ENCODE data around the gene OR2T35. TPM values are rescaled to one million over a fixed set of nuclear protein-coding genes. Genes with fewer than 3 reads are reported as not detected.
"Not testable (repeated sequence)": the region's sequence is repeated elsewhere in the genome, so short reads cannot be mapped to it uniquely, and the experiment has no call there.

The OR2T35 gene
- total RNA-seq, 2 donors from 2014 or later = not detected

DNA sequence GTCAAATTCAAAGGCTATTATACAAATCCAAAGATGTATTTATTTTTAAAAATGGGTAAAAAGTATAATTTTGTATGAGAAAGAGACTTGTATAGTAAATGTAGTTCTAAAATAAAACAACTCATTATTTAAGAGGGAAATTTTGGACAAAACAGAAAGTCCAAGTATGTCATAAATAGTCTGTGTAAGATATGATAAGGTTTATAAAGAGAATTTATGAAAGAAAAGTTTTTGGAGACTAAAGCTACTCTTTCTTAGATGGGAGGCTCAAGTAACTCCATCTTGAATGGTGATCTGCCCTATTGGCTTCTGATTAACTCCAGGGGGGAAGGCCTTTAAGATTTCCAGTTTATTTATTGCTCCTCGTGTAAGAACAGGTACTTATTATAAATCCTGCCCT is 24.9 kb upstream of the OR2T35 start:
- DNase-seq (ENCODE audit: low spot score) = no peak
- no peak overlapping the region for H3K27ac ChIP-seq
- H3K4me1 ChIP-seq (replicated peaks) = no peaks in the 10 kb centered on the region
- intact Hi-C loops (cut with DNase I) = no loop called here
- H3K9me3 ChIP-seq = no peaks in the 10 kb centered on the region
- WGBS = 70% methylated on average over 1 of the region's 1 CpG
- H3K4me3 ChIP-seq = no peak overlapping the region
- H3K36me3 ChIP-seq = no peaks in the 10 kb centered on the region
- TF ChIP-seq, protein P1, sequence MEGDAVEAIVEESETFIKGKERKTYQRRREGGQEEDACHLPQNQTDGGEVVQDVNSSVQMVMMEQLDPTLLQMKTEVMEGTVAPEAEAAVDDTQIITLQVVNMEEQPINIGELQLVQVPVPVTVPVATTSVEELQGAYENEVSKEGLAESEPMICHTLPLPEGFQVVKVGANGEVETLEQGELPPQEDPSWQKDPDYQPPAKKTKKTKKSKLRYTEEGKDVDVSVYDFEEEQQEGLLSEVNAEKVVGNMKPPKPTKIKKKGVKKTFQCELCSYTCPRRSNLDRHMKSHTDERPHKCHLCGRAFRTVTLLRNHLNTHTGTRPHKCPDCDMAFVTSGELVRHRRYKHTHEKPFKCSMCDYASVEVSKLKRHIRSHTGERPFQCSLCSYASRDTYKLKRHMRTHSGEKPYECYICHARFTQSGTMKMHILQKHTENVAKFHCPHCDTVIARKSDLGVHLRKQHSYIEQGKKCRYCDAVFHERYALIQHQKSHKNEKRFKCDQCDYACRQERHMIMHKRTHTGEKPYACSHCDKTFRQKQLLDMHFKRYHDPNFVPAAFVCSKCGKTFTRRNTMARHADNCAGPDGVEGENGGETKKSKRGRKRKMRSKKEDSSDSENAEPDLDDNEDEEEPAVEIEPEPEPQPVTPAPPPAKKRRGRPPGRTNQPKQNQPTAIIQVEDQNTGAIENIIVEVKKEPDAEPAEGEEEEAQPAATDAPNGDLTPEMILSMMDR (IDR thresholded peaks at IDR 0.05) = no peak
- TF ChIP-seq POLR2A (IDR thresholded peaks at IDR 0.05) = no peak
- no peak for TF ChIP-seq POLR2AphosphoS5 (IDR thresholded peaks at IDR 0.05)
- no peaks in the 10 kb centered on the region for H3K27me3 ChIP-seq (replicated peaks; ENCODE audit: insufficient read depth)

- H3K9me3 ChIP-seq; H3K27me3 ChIP-seq (replicated peaks; ENCODE audit: insufficient read depth); H3K4me3 ChIP-seq; H3K4me1 ChIP-seq (replicated peaks); H3K36me3 ChIP-seq; intact Hi-C loops (cut with DNase I); DNase-seq (ENCODE audit: low spot score); H3K27ac ChIP-seq: not testable (repeated sequence)
- WGBS = 72% methylated on average over 5 of the region's 5 CpGs
Measured at GRCh38 chr1:248663453-248664328, 18.6 kb upstream of the OR2T35 start.

DNA sequence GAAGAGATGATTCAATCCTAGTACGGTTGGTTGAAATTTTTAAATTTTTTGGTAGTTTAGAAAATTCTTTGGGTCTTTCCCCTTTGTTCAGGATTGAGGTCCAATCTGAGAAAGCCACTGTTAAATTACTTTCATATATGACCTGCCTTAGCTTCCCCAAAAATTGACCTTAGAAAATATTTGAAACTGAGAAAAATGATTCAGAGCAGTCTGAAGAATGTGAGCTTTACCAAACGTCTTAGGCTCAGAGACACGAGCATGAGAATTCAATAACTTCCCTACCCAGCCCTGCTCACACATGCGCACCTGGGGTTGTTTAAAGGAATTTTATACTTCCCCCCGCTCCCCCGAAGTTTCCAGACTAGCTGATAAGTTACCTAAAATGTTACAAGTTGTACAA is 11.7 kb upstream of the OR2T35 start:
- H3K4me1 ChIP-seq (replicated peaks); H3K27ac ChIP-seq; H3K36me3 ChIP-seq; H3K9me3 ChIP-seq; intact Hi-C loops (cut with DNase I); DNase-seq (ENCODE audit: low spot score); H3K4me3 ChIP-seq; H3K27me3 ChIP-seq (replicated peaks; ENCODE audit: insufficient read depth): not testable (repeated sequence)
- WGBS = 85% methylated on average over 6 of the region's 6 CpGs

DNA sequence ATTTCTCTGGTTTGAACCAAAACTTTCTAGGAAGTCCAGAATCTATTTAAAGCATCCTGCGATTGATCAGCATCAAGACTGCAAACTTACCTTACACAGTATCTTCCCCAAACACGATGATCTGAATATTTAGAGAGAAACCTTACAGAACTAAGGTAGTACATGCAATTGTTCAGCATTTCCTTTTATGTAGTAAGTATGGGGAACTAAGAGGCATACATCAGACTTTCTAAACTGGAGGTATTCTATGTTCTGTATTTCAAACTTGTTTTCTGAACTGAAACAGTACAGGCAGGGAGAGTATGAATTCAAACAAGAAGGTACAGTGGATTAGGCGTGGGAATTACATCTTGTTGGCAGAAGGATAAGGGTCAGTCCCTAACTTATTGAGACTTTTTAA is 10.3 kb upstream of the OR2T35 start, which contains the start of gene OR2T27:
Gene OR2T27 (minus strand): TSS at position 175 of the 400 bp plus-strand sequence. CDS start 4,644 bp downstream, outside the sequence.
- H3K9me3 ChIP-seq; H3K4me3 ChIP-seq; H3K36me3 ChIP-seq; H3K27me3 ChIP-seq (replicated peaks; ENCODE audit: insufficient read depth); H3K4me1 ChIP-seq (replicated peaks); intact Hi-C loops (cut with DNase I); DNase-seq (ENCODE audit: low spot score); H3K27ac ChIP-seq: not testable (repeated sequence)
- 43% methylated on average over 1 of the region's 3 CpGs for WGBS

DNA sequence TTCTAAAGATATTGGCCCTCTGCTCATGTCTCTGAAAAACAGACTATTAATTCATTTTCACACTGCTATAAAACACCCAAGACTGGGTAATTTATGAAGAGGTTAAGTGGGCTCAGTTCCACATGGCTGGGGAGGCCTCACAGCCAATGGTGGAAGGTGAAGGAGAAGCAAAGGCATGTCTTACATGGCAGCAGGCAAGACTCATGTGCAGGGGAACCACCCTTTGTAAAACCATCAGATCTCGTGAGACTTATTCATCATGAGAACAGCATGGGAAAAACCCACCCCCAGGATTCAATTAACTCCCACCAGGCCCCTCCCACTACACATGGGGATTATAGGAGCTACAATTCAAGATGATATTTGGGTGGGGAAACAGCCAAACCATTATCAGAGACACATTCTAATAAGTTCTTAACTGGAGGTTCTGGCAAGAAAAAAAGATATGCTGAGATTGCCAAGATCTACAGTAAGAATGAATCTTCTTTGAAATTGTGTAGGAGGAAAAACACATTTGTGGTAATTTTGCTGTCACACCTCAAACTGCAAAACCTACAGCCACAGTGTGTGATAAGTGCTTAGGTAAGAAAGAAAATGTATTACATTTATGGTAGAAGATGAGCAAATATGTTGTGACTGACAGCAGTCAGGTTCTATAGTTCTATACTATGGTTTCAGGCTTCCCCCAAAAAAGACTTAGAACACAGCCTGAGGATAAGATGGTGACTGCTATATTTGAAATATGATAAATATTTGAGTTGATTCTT is 3.9 kb upstream of the OR2T35 start:
- intact Hi-C loops (cut with DNase I) = not testable (repeated sequence)

DNA sequence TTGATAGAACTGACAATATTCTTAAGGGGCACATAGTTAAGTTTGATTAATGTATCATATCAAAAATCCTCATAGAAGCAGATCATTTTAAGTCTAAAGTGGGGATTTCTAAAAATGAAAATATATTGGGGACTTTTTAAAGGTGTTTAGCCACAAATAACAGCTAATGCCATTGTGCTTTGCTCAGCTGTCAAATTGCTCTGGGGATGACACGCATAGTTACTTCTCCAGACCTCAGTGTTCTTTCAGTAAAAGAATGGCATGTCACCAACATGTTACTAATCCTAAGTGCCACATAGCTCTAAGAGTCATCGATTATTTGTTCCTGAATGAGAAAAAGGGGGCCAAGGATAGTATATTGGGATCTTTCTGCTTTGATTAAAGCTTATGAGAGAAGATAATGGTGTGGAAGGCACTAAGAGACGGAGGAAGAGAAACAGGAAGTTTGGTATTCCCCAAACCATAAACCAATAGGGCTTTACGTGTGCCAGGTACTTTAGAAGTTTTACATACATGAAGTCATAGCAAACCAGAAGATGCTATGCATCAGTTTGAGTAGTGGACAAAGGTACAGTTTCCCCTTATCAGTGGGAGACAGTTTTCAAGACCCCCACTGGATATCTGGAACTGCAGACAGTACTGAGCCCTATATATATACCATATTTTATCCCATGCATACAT is 2.0 kb downstream of the OR2T35 start:
- H3K4me1 ChIP-seq (replicated peaks); intact Hi-C loops (cut with DNase I); DNase-seq (ENCODE audit: low spot score); H3K9me3 ChIP-seq; H3K36me3 ChIP-seq; H3K4me3 ChIP-seq; H3K27me3 ChIP-seq (replicated peaks; ENCODE audit: insufficient read depth); H3K27ac ChIP-seq: not testable (repeated sequence)
- no CpG with 5 or more reads among the region's 4 CpGs for WGBS

More for the DNA sequence above, 3.9 kb upstream of the OR2T35 start:
- H3K27ac ChIP-seq; H3K4me3 ChIP-seq; H3K36me3 ChIP-seq; H3K9me3 ChIP-seq; H3K27me3 ChIP-seq (replicated peaks; ENCODE audit: insufficient read depth); H3K4me1 ChIP-seq (replicated peaks); DNase-seq (ENCODE audit: low spot score): not testable (repeated sequence)
- WGBS = no CpG with 5 or more reads among the region's 1 CpG

DNA sequence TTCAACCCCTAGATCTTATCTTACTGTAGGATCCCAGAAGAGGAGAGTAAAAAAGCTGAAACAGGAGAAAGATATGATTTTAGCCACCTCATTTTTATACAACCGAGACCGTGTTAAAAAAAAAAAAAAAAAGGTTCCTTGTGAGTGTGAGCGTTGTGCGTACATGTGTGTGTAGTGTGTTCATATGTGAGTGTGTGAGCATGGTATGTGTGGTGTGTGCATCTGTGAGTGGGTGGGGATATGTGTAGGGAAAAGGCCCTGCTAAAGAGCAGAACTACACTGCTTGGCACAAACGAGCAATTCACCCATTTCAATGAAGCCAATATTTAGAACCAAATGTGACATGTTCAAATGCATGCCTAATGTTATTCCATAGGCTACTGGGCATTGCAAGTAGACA is 3.5 kb downstream of the OR2T35 start:
- H3K9me3 ChIP-seq; intact Hi-C loops (cut with DNase I); H3K27ac ChIP-seq; H3K4me3 ChIP-seq; DNase-seq (ENCODE audit: low spot score); H3K27me3 ChIP-seq (replicated peaks; ENCODE audit: insufficient read depth); H3K4me1 ChIP-seq (replicated peaks); H3K36me3 ChIP-seq: not testable (repeated sequence)
- WGBS = 88% methylated on average over 3 of the region's 5 CpGs

- H3K4me3 ChIP-seq; H3K27ac ChIP-seq; H3K9me3 ChIP-seq; H3K36me3 ChIP-seq; H3K27me3 ChIP-seq (replicated peaks; ENCODE audit: insufficient read depth); intact Hi-C loops (cut with DNase I); H3K4me1 ChIP-seq (replicated peaks); DNase-seq (ENCODE audit: low spot score): not testable (repeated sequence)
- no CpG with 5 or more reads among the region's 3 CpGs for WGBS
Measured at GRCh38 chr1:248640906-248641305, 4.2 kb downstream of the OR2T35 start.

DNA sequence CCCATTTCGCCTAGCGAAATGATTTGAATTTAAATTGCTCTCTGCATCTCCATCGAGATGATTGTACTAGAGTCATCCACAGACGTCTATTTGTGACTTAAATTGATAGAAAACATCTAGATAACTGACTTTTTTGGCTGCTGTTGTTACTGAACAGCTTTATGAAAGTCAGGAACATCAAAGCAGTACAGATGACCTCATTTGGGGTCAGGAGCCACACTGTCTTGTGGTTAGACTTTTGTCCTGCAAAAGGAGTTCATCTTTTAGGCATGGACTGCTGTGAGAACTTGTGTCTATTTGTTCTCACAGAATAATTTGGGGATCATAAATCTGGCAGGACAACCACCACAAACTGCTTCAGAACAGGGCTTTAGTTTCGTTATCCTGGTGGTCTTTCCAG is 5.4 kb downstream of the OR2T35 start:
- WGBS = no CpG with 5 or more reads among the region's 5 CpGs
- intact Hi-C loops (cut with DNase I); H3K27me3 ChIP-seq (replicated peaks; ENCODE audit: insufficient read depth); H3K9me3 ChIP-seq; H3K36me3 ChIP-seq; H3K4me3 ChIP-seq; DNase-seq (ENCODE audit: low spot score); H3K4me1 ChIP-seq (replicated peaks); H3K27ac ChIP-seq: not testable (repeated sequence)

DNA sequence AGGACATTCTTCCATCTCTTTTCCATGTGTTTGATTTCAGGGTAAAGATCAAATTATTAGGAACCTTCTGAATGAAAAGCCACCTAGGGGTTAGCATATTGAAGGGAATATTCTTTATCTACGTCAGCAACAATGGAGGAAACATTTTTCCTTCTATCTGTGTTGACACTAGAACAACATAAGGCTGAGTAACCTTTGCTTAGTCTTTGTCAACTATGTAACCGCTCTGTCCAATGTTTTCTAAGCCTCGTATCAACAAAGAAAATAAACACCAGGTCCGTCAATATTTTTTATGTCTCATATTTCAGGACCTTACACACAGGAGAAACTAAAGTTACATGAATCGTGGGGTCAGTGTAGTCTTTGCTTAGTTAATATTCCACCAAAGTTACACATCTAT is 8.5 kb downstream of the OR2T35 start:
- intact Hi-C loops (cut with DNase I) = not testable (repeated sequence)
- no CpG with 5 or more reads among the region's 5 CpGs for WGBS

GRCh38 chr1:248634991-248635390 is 10.1 kb downstream of the OR2T35 start, which contains the start of gene OR2T11:
OR2T11 (minus strand) TSS chr1:248635091; CDS start chr1:248627128, 7,963 bp downstream.
- H3K36me3 ChIP-seq; intact Hi-C loops (cut with DNase I); H3K9me3 ChIP-seq; H3K27ac ChIP-seq; H3K27me3 ChIP-seq (replicated peaks; ENCODE audit: insufficient read depth); DNase-seq (ENCODE audit: low spot score); H3K4me3 ChIP-seq; H3K4me1 ChIP-seq (replicated peaks): not testable (repeated sequence)
- WGBS = no CpG with 5 or more reads among the region's 2 CpGs

More for the DNA sequence above, 8.5 kb downstream of the OR2T35 start:
- not testable (repeated sequence) for DNase-seq (ENCODE audit: low spot score); H3K27me3 ChIP-seq (replicated peaks; ENCODE audit: insufficient read depth); H3K4me1 ChIP-seq (replicated peaks); H3K36me3 ChIP-seq; H3K4me3 ChIP-seq; H3K27ac ChIP-seq; H3K9me3 ChIP-seq
